ENCODE data around the gene GOPC.

The GOPC gene

DNA sequence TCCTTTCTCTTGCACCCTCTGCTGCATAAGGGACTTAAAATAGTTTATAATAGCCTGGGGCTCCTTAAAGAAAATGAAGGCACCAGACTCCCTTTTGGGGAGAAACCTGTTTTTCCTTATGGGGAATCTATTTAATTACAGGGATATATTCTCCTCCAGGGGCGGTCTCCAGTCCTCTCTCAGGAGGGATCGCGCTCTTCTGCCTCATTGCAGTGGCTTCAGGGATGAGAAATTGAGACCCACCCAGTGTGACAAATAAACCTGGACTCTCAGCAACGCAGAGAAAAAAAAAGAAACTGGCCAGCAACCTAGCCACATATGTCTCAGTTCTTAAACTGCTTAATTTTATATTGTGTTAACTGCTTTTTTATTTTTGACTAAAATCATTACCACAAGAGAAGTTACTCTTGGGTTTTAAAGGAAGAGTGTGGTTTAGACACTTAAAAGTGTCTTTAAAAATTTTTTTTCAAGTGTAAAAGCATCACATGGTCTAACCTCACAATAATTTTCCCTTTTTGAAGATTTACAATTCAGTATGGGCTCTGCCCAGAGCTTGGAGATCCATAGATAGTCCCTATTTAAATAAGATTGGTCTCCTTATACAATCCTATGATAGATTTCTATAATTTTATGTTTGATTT is 11.7 kb upstream of the GOPC start:
- TF ChIP-seq NFIC (IDR thresholded peaks at IDR 0.05) (no peak), TAF1 (IDR thresholded peaks at IDR 0.05; ENCODE audit: low read depth) (no peak), EGR1 (IDR thresholded peaks at IDR 0.05) (no peak), CREB1 (IDR thresholded peaks at IDR 0.05; ENCODE audit: low read depth) (no peak), CEBPB (IDR thresholded peaks at IDR 0.05) (no peak), ZBTB7A (IDR thresholded peaks at IDR 0.05; ENCODE audit: low read depth) (no peak)
- TF ChIP-seq, protein P1, sequence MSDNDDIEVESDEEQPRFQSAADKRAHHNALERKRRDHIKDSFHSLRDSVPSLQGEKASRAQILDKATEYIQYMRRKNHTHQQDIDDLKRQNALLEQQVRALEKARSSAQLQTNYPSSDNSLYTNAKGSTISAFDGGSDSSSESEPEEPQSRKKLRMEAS (IDR thresholded peaks at IDR 0.05) = no peak

DNA sequence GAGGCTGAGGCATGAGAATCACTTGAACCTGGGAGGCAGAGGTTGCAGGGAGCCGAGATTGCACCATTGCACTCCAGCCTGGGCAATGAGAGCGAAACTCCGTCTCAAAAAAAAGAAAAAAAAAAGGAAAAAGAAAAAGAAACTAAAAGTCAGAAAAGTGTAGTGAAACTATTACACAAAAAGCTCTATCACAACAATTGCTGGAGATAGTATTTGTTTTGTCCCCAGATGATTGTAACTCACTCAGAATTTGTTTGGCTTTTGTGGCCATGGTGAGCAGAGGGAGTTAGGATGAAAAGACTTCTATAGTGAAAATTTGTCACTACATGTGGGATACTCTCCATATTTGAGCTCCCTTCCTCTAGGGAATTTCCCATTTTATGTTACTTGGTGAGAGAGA is 5.2 kb upstream of the GOPC start:
- TF ChIP-seq YY1 (IDR thresholded peaks at IDR 0.05; ENCODE audit: low read depth) (no peak), TCF12 (IDR thresholded peaks at IDR 0.05; ENCODE audit: low read depth) (no peak), TAF1 (IDR thresholded peaks at IDR 0.05; ENCODE audit: low read depth) (no peak), CREB1 (IDR thresholded peaks at IDR 0.05; ENCODE audit: low read depth) (no peak), RAD21 (IDR thresholded peaks at IDR 0.05; ENCODE audit: low read depth) (no peak), CEBPB (IDR thresholded peaks at IDR 0.05) (no peak), EP300 (IDR thresholded peaks at IDR 0.05; ENCODE audit: borderline replicate concordance) (no peak), TEAD4 (IDR thresholded peaks at IDR 0.05) (no peak), ZBTB7A (IDR thresholded peaks at IDR 0.05; ENCODE audit: low read depth) (no peak), EGR1 (IDR thresholded peaks at IDR 0.05) (no peak), NFIC (IDR thresholded peaks at IDR 0.05) (no peak), FOXM1 (IDR thresholded peaks at IDR 0.05; ENCODE audit: borderline replicate concordance, low read depth) (no peak)
- TF ChIP-seq, protein P2, sequence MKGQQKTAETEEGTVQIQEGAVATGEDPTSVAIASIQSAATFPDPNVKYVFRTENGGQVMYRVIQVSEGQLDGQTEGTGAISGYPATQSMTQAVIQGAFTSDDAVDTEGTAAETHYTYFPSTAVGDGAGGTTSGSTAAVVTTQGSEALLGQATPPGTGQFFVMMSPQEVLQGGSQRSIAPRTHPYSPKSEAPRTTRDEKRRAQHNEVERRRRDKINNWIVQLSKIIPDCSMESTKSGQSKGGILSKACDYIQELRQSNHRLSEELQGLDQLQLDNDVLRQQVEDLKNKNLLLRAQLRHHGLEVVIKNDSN (IDR thresholded peaks at IDR 0.05) = no peak
- TF ChIP-seq, protein P3, sequence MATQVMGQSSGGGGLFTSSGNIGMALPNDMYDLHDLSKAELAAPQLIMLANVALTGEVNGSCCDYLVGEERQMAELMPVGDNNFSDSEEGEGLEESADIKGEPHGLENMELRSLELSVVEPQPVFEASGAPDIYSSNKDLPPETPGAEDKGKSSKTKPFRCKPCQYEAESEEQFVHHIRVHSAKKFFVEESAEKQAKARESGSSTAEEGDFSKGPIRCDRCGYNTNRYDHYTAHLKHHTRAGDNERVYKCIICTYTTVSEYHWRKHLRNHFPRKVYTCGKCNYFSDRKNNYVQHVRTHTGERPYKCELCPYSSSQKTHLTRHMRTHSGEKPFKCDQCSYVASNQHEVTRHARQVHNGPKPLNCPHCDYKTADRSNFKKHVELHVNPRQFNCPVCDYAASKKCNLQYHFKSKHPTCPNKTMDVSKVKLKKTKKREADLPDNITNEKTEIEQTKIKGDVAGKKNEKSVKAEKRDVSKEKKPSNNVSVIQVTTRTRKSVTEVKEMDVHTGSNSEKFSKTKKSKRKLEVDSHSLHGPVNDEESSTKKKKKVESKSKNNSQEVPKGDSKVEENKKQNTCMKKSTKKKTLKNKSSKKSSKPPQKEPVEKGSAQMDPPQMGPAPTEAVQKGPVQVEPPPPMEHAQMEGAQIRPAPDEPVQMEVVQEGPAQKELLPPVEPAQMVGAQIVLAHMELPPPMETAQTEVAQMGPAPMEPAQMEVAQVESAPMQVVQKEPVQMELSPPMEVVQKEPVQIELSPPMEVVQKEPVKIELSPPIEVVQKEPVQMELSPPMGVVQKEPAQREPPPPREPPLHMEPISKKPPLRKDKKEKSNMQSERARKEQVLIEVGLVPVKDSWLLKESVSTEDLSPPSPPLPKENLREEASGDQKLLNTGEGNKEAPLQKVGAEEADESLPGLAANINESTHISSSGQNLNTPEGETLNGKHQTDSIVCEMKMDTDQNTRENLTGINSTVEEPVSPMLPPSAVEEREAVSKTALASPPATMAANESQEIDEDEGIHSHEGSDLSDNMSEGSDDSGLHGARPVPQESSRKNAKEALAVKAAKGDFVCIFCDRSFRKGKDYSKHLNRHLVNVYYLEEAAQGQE (IDR thresholded peaks at IDR 0.05; ENCODE audit: low read depth) = no peak
- TF ChIP-seq, protein P1 (IDR thresholded peaks at IDR 0.05) = no peak

DNA sequence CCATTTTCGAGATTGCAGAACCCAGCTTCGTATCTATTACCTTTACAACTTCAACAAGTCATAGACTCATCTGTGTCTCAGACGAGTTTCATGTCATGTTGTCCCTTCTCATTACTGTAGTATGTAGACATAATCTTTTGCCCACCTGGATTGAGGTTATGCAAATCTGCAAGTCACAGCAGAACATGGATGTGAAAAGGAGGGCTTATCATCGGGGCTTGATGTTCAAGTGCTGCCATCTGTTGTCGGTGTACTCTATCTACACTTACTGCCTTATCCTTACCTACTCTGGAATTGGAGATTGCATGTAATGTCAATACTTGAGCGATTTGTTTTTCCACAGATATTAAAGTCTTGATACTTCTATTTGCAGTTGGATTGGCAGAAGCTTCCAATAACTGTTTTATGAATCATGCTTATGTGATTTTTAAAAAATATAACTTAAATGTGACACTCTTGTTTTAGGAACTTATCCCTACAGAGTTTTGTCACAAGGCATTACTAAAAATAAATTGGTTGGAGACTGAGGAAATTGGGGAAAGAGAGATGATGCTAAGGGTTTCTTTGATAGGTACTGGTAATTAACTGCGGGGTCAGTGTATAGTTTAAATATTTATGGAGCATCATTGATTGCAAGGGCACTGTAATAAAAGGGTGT is 3.0 kb upstream of the GOPC start:
- peak; percentile 85 for TF ChIP-seq RAD21 (IDR thresholded peaks at IDR 0.05; ENCODE audit: low read depth)
- TF ChIP-seq NFIC (IDR thresholded peaks at IDR 0.05) = no peak
- TF ChIP-seq, protein P2 (IDR thresholded peaks at IDR 0.05) = no peak
- TF ChIP-seq CREB1 (IDR thresholded peaks at IDR 0.05; ENCODE audit: low read depth) = no peak
- no peak for TF ChIP-seq YY1 (IDR thresholded peaks at IDR 0.05; ENCODE audit: low read depth)

DNA sequence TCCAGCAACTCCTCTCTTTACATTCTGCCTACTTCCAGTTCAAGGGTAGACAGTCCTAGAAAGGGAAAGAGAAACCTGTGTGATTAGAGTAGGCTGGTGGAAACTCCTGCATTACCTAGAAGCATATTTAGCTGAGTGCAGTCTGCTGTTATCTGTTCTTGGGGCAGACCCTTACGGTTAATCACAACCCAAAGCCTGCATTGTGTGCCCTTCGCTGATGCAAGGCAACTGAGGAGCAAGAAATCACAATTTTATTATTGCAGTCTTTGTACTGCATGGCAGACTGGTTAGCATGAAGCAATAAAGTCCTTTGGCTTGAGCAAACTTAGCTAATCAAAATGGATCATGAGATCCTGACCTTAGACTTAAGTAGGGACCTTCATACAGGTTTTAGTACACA is 1.5 kb upstream of the GOPC start:
- TF ChIP-seq, protein P1 (IDR thresholded peaks at IDR 0.05) = no peak
- TF ChIP-seq TAF1 (IDR thresholded peaks at IDR 0.05; ENCODE audit: low read depth) (no peak), CREB1 (IDR thresholded peaks at IDR 0.05; ENCODE audit: low read depth) (no peak), CEBPB (IDR thresholded peaks at IDR 0.05) (no peak), TCF12 (IDR thresholded peaks at IDR 0.05; ENCODE audit: low read depth) (no peak), NFIC (IDR thresholded peaks at IDR 0.05) (no peak), EGR1 (IDR thresholded peaks at IDR 0.05) (no peak), TEAD4 (IDR thresholded peaks at IDR 0.05) (no peak), EP300 (IDR thresholded peaks at IDR 0.05; ENCODE audit: borderline replicate concordance) (no peak), FOXM1 (IDR thresholded peaks at IDR 0.05; ENCODE audit: borderline replicate concordance, low read depth) (no peak), YY1 (IDR thresholded peaks at IDR 0.05; ENCODE audit: low read depth) (no peak), RAD21 (IDR thresholded peaks at IDR 0.05; ENCODE audit: low read depth) (no peak), ZBTB7A (IDR thresholded peaks at IDR 0.05; ENCODE audit: low read depth) (no peak)
- TF ChIP-seq, protein P2 (IDR thresholded peaks at IDR 0.05) = no peak
- TF ChIP-seq, protein P3 (IDR thresholded peaks at IDR 0.05; ENCODE audit: low read depth) = no peak
